GM21786 (cell line): ENCODE results near the gene RNF4.
A peak's percentile ranks its signal among the peaks of the same experiment; 100 is the strongest.
"Not testable (repeated sequence)": the region's sequence is repeated elsewhere in the genome, so short reads cannot be mapped to it uniquely, and the experiment has no call there.

Source experiments
- ATAC-seq: cut with Tn5 transposase; IDR thresholded peaks from one replicate; pipeline ENCODE4 v1.9.1; 2021; ENCODE audit not compliant: unreplicated experiment

RNF4 gene

GRCh38 chr4:2457481-2458295 is 11.2 kb upstream of the RNF4 start:
- no peak for ATAC-seq

GRCh38 chr4:2458546-2459491 is 10.1 kb upstream of the RNF4 start:
- ATAC-seq: no peak

- no peak for ATAC-seq
Observed at GRCh38 chr4:2459589-2460349, 9.1 kb upstream of the RNF4 start.

- ATAC-seq: no peak
Observed at GRCh38 chr4:2461246-2461960, 7.5 kb upstream of the RNF4 start.

GRCh38 chr4:2462218-2462991 is 6.5 kb upstream of the RNF4 start:
- ATAC-seq: peak; percentile 70

GRCh38 chr4:2462992-2463762 is 5.7 kb upstream of the RNF4 start:
- no peak for ATAC-seq

GRCh38 chr4:2465032-2465431 is 3.9 kb upstream of the RNF4 start:
- no peak for ATAC-seq

GRCh38 chr4:2465544-2465943 is 3.4 kb upstream of the RNF4 start:
- not testable (repeated sequence) for ATAC-seq

- ATAC-seq: peak; percentile 32
Observed at GRCh38 chr4:2469192-2469984, 482 bp downstream of the RNF4 start.

- no peak for ATAC-seq
Observed at GRCh38 chr4:2470791-2471190, 1.9 kb downstream of the RNF4 start.

- ATAC-seq: no peak
Observed at GRCh38 chr4:2472187-2472586, 3.3 kb downstream of the RNF4 start.

GRCh38 chr4:2478229-2478628 is 9.3 kb downstream of the RNF4 start:
- no peak for ATAC-seq

- ATAC-seq: no peak
Observed at GRCh38 chr4:2480649-2481048, 11.7 kb downstream of the RNF4 start.

GRCh38 chr4:2482192-2482591 is 13.3 kb downstream of the RNF4 start:
- ATAC-seq: no peak

- ATAC-seq: peak; percentile 55
Observed at GRCh38 chr4:2482693-2483092, 13.8 kb downstream of the RNF4 start.

GRCh38 chr4:2483237-2483636 is 14.3 kb downstream of the RNF4 start:
- no peak for ATAC-seq

GRCh38 chr4:2484185-2484584 is 15.3 kb downstream of the RNF4 start:
- ATAC-seq: no peak

GRCh38 chr4:2484993-2485392 is 16.1 kb downstream of the RNF4 start:
- ATAC-seq: peak; percentile 68
